Ovary (tissue), 3 donors: ENCODE measurements around the gene PLIN4.

ENCODE experiments used
- CTCF ChIP-seq, 3 donors: fragments of 450-650 bp in 2 of 3; fragments of 200-600 bp in 1 of 3; IDR thresholded peaks; one replicate each; pipeline versions ENCODE4 v1.5.1 to v1.8.0; 2016 to 2022; ENCODE audit warnings: antibody characterized with exemption in 3 of 3, mild to moderate bottlenecking in 1 of 3
- POLR2A ChIP-seq: fragments of 450-650 bp; IDR thresholded peaks from one replicate; pipeline ENCODE4 v1.6.1; 2017; ENCODE audit warnings: antibody characterized with exemption, mild to moderate bottlenecking, moderate library complexity
- donor health status: DM: no; HTN: no; CAD: no.

DNA sequence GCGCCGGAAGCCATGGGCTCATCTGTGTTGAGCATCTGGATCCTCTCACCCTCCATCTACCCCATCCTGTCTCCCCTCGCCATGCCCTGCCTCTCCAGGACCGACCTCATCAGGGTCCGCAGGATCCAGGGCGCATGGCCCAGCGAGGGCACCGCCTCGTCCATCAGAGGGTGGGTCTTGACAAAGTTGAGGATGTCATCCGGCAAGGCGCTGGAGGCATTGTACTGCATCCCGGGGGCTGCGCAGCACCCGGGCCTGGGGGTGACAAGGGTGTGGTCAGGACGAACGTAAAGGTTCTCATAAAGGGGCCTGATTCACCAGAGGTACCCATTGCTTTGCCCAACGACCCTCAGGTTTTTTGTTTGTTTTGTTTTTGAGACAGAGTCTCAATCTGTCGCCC lies 31.7 kb upstream of the PLIN4 start:
- TF ChIP-seq CTCF (IDR thresholded peaks at IDR 0.05), result no peak
- TF ChIP-seq POLR2A, result no peak
